HG03432 (cell line): ENCODE data around the gene FIBCD1.

Source experiments
- ATAC-seq: cut with Tn5 transposase; IDR thresholded peaks from one replicate; pipeline ENCODE4 v1.9.1; 2021; ENCODE audit warnings: mild to moderate bottlenecking, moderate library complexity; ENCODE audit not compliant: unreplicated experiment

The FIBCD1 gene

DNA sequence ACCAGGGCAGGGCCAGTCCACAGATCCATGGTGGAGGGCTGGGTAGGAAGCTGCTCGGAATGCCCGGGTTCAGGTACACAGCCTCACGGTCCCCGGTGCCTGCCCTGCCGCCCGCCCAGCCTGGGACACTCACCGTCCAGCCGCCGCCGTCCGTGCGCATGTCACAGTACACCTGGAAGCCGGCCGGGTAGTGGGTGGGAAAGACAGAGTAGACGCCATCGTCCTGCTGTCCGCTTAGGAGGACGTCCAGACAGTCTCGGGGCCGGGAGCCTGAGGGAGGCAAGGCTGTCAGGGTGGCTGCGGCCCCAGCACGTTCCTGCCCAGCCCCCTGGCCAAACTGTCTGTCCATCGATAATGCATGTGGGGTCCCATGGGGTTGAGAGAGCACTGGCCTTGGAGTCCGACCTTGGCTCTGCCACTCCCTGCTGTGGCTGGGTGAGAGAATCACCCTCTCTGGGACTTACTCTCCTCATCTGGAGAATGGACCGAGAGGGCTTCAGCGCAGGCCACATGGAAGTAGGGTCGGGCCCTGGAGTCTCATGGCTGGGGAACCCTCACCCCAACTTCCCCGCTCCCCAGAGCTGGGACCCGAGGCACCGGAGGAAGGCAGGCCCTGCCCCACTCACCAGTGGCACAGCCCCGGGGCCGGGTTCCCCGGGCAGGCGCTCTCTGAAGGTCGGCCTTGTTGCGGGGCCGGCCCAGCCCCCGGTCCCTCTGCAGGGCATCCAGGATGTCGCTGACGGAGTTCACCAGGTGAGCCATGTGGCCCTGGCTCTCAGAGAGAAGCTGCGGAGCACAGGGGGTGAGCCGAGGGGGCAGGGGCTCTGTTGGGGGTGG is 15.2 kb downstream of the FIBCD1 start:
- ATAC-seq = no peak

DNA sequence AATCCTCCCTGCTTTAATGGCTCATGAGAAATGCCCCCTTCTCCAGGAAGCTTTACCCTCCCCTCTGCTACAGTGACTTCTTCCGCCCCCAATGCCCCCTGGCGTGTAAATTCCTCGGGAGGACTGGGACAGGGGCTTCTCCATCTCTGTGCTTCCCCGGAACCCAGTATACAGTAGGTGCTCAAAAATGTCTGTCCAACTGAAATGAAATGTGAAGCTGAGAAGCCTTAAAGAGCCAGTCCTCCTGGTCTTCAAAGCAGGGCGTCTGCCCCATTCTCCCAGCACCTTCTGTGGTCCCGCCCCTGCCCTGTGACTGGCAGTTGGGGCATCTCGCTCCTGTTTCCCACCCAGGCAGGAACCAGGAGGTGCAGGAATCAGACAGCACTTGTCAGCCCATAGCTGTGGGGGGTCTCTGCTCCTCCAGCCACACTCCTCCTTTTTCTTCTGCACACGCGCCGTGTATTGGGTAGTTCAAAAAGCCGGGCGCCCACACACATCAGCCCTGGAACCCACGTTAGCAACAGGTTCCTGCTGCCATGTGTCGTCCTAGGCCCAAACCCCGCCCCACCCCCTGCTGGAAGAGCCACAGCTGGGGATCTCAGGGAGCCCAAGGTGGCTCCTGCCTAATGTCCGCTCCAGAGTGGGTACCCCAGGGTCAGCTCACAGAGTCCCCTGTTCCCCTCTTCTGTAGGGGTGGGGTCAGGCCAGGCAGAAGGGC is 16.0 kb downstream of the FIBCD1 start:
- ATAC-seq = no peak

DNA sequence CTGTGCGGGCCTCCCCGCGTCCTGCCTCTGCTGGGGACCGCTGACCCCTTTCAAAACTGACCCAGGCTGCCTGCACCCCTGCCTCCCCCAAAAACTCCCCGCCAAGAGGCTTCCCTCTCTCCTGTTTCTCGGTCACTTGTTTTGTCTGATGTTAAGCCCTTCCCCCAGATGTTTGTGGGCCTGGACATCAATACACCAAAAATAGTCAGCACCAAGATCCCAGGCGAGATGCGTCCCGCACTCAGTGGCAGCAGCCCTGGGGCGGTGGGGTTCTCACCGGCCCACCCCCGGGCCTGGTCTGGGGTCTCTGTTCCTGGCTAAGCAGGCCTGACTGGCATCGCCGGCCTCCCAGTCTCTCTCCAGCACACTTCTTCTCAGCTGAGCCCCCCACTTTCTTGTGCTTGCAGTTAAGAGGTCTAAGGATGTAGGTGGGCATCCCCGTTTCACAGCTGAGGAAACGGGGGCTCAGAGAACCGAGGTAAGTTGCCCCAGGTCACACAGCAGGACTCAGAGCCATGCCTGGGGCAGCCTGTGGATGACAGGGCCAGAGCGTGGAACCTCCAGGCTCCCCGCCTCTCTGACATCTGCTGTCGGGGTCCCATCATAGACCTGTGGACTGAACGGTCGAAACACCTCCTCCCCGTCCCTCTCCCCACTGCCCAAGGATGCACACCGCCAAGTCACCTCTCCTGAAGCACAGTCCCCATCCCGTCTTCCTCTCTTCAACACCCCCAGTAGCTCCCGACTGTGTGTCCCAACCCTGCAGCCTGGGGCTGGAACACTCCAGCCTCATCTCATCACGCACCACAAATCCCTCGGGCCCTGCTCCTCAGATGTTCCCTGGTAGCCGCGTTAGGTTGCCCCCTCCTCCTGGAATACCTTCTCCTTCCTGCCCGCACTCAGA is 16.8 kb downstream of the FIBCD1 start:
- ATAC-seq = no peak

DNA sequence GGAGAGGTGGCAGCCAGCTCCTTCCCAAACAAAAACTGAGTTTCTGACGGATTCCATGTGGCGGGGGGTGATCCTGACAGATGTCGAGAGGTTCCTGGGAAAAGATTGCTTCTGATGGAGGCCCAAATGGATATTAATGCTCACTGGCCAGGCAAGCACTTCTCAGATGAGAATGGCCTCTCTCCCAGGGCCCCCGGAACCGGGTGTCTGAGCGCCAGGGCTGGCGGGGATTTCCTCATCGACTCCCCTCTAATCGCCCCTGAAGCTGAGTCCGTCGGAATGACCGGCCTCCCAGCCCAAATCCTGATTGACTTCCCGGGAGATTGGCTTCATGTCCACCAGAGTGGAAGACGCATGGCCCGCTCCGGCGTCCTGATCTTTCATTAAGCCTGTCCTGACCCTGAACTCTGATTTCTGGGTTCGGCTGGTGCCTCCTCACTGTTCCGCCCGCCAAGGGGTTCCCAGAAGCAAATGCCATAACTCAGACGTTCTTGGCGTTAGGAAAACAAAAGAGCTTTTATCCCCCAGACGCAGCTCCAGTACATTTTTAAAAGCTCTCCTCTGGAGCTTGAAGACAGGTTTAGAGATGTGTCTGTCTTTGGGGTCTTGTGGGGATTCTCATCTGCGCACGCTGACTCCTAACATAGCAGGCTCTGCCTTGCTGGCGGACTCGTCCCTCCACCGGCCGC is 17.6 kb downstream of the FIBCD1 start:
- ATAC-seq = no peak

DNA sequence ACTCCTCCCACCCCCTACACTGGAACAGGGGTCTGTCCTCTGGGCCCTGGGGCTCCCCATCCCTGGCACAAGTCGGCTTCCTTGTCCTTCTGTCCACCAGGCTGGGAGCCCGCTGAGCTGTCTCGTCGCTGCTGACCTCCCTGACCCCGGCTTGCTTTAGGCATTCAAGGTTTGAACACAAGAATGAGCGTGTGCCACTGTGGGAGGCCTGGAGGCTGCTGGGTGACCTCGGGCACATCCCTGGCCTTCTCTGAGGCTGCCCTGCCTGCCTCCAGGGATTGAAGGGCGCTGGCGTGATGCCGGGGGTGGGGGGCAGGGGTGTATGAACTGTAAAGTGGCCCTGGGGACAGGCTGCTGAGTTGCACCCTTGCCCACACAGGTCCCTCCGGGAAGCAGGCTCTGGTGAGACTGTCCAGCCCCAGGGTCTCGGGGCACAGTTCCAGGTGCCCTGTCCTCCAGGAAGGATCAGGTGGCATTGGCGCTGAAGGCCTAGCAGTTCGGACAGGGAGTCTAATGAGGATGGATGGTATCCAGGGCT is 18.2 kb downstream of the FIBCD1 start:
- ATAC-seq = no peak

DNA sequence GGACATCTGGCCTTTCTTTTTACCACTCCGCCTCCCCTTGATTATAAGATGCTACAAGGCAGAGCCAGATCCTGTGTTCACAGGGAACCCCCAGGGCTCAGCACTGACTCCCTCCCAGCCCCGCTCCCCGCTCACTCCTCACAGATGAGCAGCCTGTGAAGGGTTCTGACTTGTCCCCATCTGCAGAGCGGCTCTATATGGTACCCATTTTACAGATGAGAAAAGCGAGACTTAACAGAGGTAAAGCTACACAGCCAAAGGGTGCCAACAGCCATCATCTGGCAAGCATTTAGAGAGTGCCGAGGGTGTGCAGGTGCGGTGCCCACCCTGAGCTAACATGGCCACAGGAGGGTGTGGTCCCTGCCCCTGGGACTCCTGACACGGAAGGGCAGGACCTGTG is 18.8 kb downstream of the FIBCD1 start:
- no peak for ATAC-seq

DNA sequence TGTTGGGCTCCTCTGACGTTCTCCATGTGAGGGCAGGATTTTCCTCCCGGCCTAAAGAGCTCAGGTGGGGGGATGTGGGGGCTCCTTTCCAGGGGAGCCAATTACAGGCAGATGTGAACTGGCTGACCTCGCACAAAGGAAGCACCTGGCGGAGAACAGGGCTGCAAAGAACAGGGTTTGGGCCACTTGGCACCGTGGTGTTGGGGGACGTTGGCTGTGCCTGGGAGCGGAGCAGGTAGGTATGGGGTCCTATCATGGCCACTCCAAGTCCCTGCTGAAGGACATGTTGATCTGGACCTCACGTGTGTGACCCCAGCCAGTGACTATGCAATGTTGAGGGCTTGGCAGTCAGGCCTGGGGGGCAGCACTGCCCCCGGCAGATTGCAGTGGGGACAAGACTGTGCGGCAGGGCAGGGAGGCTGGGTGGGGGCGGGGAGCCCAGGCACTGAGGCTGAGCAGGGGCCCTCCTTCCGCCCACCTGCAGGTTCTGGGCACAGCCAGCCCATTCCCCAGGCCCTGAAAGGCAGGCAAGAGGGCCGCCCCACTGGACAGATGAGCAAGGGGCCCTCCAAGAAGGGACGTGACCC is 19.4 kb downstream of the FIBCD1 start:
- ATAC-seq = no peak

DNA sequence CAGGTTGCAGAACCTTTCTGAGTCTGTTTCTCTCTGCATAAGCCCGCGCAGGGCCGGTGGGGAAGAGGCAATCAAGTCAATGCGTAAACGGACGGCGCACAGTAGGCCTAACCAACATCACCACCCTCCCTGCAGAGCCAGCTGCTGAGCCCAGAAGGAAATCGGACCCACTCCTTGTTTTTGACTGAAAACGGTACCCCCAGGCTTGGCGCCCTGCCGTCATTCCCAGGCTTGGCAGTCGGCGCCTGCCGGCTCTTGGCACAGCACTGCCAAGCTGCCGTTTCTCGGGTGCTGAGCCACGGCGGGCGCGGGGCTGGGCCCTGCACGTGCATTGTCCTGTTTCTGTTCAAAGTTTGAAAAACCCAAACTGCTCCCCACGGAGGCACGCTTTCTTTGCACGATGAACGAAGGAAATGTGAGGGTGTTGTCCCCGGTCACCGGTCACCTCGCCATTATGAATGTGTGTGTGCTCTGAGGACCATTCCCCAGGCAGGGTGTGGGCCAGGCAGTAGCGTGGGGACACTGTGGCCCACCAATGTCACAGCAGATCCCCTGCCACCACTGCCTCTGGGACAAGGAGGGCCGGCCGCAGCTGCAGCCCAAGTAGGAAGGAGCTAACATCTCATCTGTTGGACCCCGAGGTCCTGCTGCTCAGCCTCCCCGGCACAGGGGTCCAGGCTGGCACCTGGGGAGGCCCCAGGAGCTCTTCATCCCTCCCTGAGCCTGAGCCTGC is 20.1 kb downstream of the FIBCD1 start:
- no peak for ATAC-seq

DNA sequence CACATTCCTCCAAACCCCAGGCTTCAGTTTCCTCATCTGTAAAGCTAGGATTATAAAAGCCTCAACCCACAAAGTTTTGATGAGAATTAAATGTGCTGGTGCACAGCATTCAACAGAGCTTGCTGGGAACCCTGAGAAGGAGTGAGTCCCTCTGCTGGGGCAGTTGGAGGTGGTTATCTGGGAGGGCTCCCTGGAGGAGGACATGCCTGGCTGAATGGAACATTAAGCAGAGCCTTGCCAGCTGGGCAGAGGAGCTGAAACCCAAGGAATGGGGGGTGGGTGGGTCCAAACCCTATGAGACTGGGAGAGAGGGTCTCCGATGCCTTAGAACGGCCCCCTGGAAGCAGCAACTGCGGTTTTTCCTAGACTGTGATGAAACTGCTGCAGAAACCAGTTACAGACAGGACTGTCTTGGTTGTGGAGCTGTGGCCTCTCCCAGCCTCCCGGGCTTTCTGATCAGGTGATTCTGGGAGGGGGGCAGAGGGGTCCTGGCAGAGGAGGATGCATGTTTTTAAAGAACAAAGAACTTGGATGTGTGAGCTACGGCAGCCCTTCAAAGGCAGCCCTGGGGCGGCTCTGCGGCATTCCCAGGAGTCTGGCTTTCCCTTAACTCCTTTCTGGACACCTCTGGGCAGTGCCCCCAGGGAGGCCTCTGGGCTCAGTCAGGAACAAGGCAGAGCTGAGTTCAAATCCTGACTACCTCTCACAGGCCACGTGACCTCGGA is 20.8 kb downstream of the FIBCD1 start:
- no peak for ATAC-seq

DNA sequence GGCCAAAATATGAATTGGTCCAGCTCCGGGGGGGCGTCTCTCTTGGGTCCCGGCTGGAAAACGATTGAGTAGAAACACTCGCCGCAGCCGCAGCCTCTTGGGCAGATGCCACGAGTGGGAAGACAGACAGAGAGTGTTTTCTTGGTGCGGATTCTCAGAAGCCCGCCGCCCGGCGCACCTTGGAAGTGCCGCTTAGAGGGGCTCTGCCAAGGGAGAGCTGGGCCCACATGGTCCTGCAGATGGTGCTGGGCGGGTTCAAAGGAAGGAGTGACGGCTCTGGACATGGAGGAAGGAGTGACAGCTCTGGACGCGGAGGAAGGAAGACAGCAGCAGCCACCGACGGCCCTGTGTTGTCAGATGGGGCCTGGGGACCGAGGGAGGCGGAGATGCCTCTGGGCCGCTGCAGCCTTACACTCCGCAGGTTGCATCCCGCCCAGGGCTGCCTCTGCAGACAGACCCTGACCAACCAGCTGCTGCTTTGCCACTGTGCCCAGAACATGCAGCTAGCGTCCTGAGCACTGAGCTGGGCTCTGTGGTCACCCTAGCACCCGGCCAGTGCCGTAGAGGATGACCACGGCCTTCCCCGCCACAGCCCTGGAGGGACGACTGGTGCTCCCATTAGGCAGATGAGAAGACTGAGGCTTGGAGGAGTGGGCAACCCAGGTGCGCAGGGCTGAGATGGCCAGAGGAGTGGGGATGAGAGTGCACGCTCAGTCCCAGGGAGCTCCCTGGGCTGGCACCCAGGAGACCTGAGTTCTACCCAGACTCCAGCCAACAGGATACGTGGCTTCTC is 21.7 kb downstream of the FIBCD1 start:
- no peak for ATAC-seq

DNA sequence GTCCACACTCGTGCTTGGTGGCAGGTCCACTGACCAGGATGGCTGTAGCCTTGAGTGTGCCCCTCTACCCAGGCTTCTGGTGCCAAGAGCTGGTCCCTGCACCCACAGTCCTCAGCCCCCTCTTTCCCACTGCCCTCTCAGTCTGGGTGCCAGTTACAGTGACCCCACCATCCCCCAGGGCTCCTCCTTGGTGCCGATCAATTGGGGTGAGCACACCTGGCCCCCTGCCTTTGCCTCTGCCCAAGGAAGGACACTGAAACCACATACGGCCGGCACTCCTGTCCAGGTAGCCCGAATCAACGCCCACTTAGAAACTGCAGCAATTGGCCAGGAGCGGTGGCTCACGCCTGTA is 24.0 kb downstream of the FIBCD1 start:
- no peak for ATAC-seq

DNA sequence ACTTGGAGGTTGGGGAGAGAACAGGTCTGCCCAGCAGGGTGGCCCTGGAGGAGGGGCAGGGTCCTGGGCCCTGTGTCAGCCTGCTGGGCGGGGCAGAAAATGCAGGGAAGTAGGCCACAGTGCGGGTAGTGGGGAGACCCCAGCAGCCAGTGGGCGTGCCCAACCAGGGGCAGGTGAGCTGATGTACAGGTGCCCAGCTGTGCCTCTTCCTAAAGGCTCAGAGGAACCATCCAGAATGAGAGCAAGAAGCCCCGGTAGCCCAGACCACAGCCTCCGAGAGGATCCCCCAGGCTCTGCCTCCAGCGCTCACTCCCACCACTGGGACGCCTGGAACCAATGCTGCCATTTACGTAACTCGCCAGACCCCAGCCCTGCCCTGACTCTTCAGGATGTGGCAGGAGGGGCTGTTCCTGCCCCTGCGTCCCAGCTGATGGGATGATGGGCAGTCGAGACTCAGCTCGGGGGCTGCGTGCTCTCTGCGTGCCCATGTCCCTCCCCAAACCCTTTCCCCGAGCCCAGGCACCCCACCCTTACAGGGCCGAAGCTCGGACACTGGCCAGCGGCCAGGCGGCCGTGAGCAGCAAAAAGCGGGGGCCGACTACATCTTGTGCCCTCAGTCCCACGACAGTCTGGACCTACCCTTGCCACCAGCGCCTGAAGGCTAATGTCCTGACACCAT is 24.5 kb downstream of the FIBCD1 start:
- ATAC-seq = no peak

DNA sequence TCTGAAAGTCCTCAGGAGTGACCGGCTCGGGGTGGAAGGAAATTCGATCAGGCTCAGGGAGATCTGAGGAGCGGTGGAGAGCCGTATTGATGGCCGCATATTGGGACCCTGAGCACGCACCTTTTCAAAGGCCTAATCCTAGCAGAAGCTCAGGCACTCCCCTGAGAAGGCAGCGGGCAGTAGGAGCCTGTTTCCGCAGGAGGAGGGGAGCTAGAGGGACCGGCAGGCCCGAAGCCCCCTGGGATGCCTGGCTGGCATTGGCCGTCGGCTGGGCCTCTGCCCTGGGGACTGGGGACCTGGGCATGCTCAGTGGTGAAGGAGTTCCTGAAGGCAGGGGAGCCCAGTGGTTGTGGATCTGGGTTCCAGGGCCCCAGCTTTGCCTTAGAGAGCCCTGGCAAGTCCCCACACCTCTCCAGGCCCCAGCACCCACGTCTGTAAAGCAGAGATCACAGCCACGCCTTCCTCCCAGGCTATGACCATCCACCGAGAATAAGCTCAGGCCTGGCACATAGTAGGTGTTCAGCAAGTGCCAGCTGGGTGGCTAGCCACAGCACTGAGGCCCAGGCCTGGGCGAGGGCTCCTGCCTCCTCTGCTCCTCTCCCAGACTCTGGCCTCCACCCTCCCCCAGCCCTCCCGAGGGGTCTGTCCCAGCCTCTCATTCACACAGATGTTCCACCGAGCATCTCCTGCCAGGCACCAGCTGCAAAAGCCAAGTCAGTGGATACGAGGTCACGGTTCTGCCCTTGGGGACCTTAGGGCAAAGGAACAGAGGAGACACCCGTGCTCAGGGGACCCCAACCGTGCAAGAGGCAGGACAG is 25.2 kb downstream of the FIBCD1 start:
- no peak for ATAC-seq

DNA sequence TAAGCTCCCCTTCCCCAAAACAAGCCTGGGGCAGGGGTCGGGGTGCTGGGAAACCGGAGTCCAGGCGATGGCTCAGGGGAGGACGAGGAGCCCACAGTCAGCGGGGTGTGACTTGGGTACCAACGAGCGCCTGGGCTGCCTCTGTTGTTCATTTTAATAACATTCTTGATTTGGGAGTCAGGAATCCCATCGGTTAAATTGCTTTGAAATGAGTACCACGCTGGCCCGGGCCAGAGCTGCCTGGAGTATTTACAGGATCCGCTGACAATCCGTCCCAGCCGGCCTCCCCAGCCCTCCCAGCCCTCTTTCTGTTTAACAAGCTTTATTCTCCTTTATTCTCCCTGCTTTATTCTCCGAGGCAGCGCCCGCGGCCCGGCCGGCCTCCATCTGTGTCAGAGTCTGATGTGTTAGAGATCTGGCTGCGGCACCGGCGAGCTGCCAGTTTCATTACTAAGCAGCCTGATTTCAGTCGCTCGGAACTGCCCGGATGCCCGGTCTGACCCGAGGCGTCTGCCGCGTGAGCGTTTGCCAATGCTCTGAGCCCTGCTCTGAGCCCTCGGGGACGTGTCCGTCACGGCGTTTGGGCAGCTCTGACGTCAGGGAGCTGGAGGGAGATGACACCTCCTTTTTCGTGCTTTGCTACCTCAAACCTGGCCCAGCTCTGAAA is 26.0 kb downstream of the FIBCD1 start:
- no peak for ATAC-seq

DNA sequence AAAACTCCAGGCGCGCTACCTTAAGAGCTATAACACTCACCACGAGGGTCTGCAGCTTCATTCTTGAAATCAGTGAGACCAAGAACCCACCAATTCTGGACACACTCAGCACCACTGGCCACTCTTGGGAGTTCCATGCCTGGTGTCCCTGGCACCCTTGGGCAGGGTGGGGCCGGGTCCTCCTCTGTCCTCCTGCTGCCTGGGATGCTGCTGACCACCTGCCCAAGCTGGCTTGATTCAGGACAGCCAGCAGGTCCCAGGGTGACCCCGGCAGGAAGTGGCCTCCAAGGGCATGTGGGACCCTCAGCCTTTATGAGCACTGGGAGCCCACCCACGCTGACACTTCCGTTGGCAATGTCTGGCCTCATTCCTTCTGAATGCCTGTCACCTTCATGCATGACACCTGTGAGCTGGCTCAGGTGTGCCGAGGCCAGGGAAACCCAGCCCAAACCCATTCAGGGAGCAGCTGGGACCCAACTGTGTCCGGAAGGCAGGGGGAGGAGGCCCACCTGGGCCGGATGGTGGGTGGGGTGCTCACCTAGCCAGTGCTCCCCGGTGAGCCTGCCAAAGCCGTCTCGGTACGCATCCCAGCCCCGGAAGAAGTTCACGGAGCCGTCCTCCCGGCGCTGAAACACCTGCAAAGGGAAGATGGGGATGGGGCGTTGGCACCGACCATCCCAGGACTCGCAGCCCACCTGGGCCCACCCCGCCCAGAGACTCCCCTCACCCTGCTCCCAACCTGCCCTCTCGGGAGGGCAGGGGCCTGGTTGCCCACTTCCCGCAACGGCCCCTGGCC is 27.6 kb downstream of the FIBCD1 start:
- no peak for ATAC-seq
